ENCODE results near the gene PTCH2. TPM values are rescaled to one million over a fixed set of nuclear protein-coding genes. Genes with fewer than 3 reads are reported as not detected.

PTCH2 gene
- total RNA-seq, 2 donors from 2014 or later, result 1.5 to 1.6 TPM

GRCh38 chr1:44775078-44775929 lies 67.7 kb downstream of the PTCH2 start, which contains the start of gene RPS8:
RPS8 (plus strand) TSS chr1:44775540; CDS start chr1:44775597, 57 bp downstream.
- Mint-ChIP-seq H3K4me1 (peaks cover 17% of the 10 kb centered on the region), H3K36me3 (ENCODE audit: low read depth) (peaks cover 45% of the 10 kb centered on the region), H3K9me3 (no peaks in the 10 kb centered on the region), H3K4me3 (peak within 1 kb of the TSS; percentile 87), H3K27me3 (ENCODE audit: insufficient read depth) (no peaks in the 10 kb centered on the region), H3K27ac (peak within 1 kb of the TSS; percentile 97)
- 0% methylated on average over 44 to 65 of the region's 65 CpGs for WGBS, 2 experiments (ENCODE audit: insufficient coverage in 1 of 2, insufficient read length in 1 of 2)
- H3K4me1 ChIP-seq (ENCODE audit: control insufficient read depth, insufficient read depth, low read length), result no peaks in the 10 kb centered on the region
- peak within 1 kb of the TSS; percentile 98 for H3K4me3 ChIP-seq (ENCODE audit: low read length)
- H3K9me3 ChIP-seq (ENCODE audit: control insufficient read depth, low read length), result no peaks in the 10 kb centered on the region
- H3K27me3 ChIP-seq (ENCODE audit: control insufficient read depth, insufficient read depth, low read length, poor library complexity, severe bottlenecking), result no peaks in the 10 kb centered on the region
- peaks cover 38% of the 10 kb centered on the region for H3K36me3 ChIP-seq (ENCODE audit: control insufficient read depth, insufficient read depth, low read length)
- H3K27ac ChIP-seq (ENCODE audit: low read depth, low read length), result peak within 1 kb of the TSS; percentile 94
- H3K9ac ChIP-seq (ENCODE audit: extremely low read depth, low read length, poor library complexity, severe bottlenecking), result peak within 1 kb of the TSS; percentile 98
- DNase-seq, result peak; percentile 97
- TF ChIP-seq, protein P1, sequence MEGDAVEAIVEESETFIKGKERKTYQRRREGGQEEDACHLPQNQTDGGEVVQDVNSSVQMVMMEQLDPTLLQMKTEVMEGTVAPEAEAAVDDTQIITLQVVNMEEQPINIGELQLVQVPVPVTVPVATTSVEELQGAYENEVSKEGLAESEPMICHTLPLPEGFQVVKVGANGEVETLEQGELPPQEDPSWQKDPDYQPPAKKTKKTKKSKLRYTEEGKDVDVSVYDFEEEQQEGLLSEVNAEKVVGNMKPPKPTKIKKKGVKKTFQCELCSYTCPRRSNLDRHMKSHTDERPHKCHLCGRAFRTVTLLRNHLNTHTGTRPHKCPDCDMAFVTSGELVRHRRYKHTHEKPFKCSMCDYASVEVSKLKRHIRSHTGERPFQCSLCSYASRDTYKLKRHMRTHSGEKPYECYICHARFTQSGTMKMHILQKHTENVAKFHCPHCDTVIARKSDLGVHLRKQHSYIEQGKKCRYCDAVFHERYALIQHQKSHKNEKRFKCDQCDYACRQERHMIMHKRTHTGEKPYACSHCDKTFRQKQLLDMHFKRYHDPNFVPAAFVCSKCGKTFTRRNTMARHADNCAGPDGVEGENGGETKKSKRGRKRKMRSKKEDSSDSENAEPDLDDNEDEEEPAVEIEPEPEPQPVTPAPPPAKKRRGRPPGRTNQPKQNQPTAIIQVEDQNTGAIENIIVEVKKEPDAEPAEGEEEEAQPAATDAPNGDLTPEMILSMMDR (conservative IDR thresholded peaks at IDR 0.05), result no peak

Other genes with a start within 250 kb of the PTCH2 start
- 10 to 100 TPM; 10.2 to 10.8 TPM for gene TMEM53, start 168.8 kb downstream of the PTCH2 start, total RNA-seq
- gene ARMH1, start 168.5 kb downstream of the PTCH2 start, total RNA-seq, result 1 to 10 TPM; 3.9 to 6.3 TPM
- not detected for gene RNU5D-1, start 112.1 kb downstream of the PTCH2 start, total RNA-seq
- gene KIF2C, start 103.4 kb downstream of the PTCH2 start, total RNA-seq, result 10 to 100 TPM; 42.0 to 72.7 TPM
- gene RPS8, start 67.7 kb downstream of the PTCH2 start, total RNA-seq, result 1,000 to 10,000 TPM; 2,014 to 2,050 TPM
- gene BEST4, start 55.1 kb downstream of the PTCH2 start, total RNA-seq, result 1 to 10 TPM; 1.6 to 2.3 TPM
- gene PLK3, start 42.9 kb downstream of the PTCH2 start, total RNA-seq, result 1 to 10 TPM; 3.3 to 9.0 TPM
- under 1 TPM in 1 of 2 donors, not detected in 1; 0.64 TPM for gene DYNLT4, start 35.9 kb downstream of the PTCH2 start, total RNA-seq
- gene BTBD19, start 34.7 kb downstream of the PTCH2 start, total RNA-seq, result 1 to 10 TPM; 7.4 to 7.9 TPM
- gene EIF2B3, start 143.3 kb upstream of the PTCH2 start, total RNA-seq, result 10 to 100 TPM; 24.2 to 27.2 TPM
- 10 to 100 TPM; 33.2 to 43.7 TPM for gene HECTD3, start 168.1 kb upstream of the PTCH2 start, total RNA-seq
- 100 to 1,000 TPM in 1 of 2 donors, 10 to 100 TPM in 1; 86.8 to 107 TPM for gene UROD, start 169.0 kb upstream of the PTCH2 start, total RNA-seq

Data from endodermal cell (in vitro differentiated cells).